SIG-M5 treated with dmso at 0.1 percent for 504 hours (cell line): ENCODE data around the gene FGL2.
A peak's percentile ranks its signal among the peaks of the same experiment; 100 is the strongest.
"Not testable (repeated sequence)": the region's sequence is repeated elsewhere in the genome, so short reads cannot be mapped to it uniquely, and the experiment has no call there.

Source experiments
- DNase-seq: peaks from one replicate; lab custom pipeline; 2025; ENCODE audit not compliant: unreplicated experiment; lab: John Stamatoyannopoulos, UW

Gene FGL2

GRCh38 chr7:77217474-77218185, 18.0 kb upstream of the FGL2 start:
- no peak for DNase-seq

- DNase-seq = no peak
These were observed 16.7 kb upstream of the FGL2 start for GRCh38 chr7:77216181-77216845.

GRCh38 chr7:77209479-77210139, 10.0 kb upstream of the FGL2 start:
- no peak for DNase-seq

GRCh38 chr7:77208416-77208815, 8.8 kb upstream of the FGL2 start:
- peak; percentile 27 for DNase-seq

- DNase-seq = no peak
These were observed 6.1 kb upstream of the FGL2 start for GRCh38 chr7:77205706-77206105.

- no peak for DNase-seq
These were observed 2.9 kb upstream of the FGL2 start for GRCh38 chr7:77202481-77202976.

GRCh38 chr7:77200542-77200941, 923 bp upstream of the FGL2 start:
- peak; percentile 19 for DNase-seq

- no peak for DNase-seq
These were observed 2.5 kb downstream of the FGL2 start for GRCh38 chr7:77197141-77197540.

GRCh38 chr7:77188731-77189437, 10.7 kb downstream of the FGL2 start:
- peak; percentile 88 for DNase-seq

GRCh38 chr7:77185866-77186265, 13.8 kb downstream of the FGL2 start:
- DNase-seq = no peak

GRCh38 chr7:77184990-77185389, 14.6 kb downstream of the FGL2 start:
- DNase-seq = no peak

GRCh38 chr7:77184463-77184862, 15.2 kb downstream of the FGL2 start:
- DNase-seq = no peak

- DNase-seq = no peak
These were observed 17.4 kb downstream of the FGL2 start for GRCh38 chr7:77182261-77182660.

GRCh38 chr7:77181734-77182133, 17.9 kb downstream of the FGL2 start:
- DNase-seq = no peak

GRCh38 chr7:77181015-77181595, 18.5 kb downstream of the FGL2 start:
- DNase-seq = no peak

GRCh38 chr7:77178024-77178423, 21.6 kb downstream of the FGL2 start:
- DNase-seq = not testable (repeated sequence)

- not testable (repeated sequence) for DNase-seq
These were observed 22.2 kb downstream of the FGL2 start for GRCh38 chr7:77177321-77177904.

- not testable (repeated sequence) for DNase-seq
These were observed 24.3 kb downstream of the FGL2 start for GRCh38 chr7:77175274-77175800.

GRCh38 chr7:77174418-77174817, 25.2 kb downstream of the FGL2 start:
- DNase-seq = not testable (repeated sequence)

- DNase-seq = not testable (repeated sequence)
These were observed 27.0 kb downstream of the FGL2 start for GRCh38 chr7:77172437-77173172.
